ENCODE data around the gene IL31RA.

Gene IL31RA

DNA sequence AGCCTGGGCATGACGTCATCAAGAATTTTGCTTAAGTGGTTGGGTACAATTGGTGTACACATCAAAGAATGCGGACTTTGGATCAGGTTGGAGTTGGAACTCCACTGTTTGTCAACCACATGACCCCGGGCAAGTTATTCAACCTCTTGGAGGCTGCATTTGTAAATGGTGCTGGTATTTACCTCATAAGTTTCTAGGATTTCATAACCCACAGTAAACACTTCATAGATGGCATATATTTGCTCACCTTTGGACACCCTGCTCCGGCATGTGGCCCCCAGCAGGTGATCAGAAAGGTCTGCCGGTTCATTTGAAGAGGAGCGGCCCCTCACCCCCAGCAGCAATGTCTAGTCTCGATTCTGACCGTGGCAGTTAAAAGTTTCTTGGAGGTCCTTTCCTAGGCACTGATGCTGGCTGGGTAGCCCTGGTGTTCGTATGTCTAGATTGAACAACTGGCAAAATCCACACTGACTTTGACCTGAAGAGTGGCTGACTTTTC is 83.0 kb downstream of the IL31RA start:
- no peaks in the 10 kb centered on the region for H3K27me3 ChIP-seq (ENCODE audit: insufficient read depth, low read length, poor library complexity)
- H3K4me3 ChIP-seq (ENCODE audit: low read depth in 1 of 2, low read length in 2 of 2) = no peak overlapping the region
- no peak overlapping the region for H3K4me2 ChIP-seq (ENCODE audit: insufficient read depth, low read length)
- no peak for TF ChIP-seq EZH2 (IDR thresholded peaks at IDR 0.05; ENCODE audit: borderline replicate concordance, low read depth, low read length, severe bottlenecking)
- TF ChIP-seq, protein P1, sequence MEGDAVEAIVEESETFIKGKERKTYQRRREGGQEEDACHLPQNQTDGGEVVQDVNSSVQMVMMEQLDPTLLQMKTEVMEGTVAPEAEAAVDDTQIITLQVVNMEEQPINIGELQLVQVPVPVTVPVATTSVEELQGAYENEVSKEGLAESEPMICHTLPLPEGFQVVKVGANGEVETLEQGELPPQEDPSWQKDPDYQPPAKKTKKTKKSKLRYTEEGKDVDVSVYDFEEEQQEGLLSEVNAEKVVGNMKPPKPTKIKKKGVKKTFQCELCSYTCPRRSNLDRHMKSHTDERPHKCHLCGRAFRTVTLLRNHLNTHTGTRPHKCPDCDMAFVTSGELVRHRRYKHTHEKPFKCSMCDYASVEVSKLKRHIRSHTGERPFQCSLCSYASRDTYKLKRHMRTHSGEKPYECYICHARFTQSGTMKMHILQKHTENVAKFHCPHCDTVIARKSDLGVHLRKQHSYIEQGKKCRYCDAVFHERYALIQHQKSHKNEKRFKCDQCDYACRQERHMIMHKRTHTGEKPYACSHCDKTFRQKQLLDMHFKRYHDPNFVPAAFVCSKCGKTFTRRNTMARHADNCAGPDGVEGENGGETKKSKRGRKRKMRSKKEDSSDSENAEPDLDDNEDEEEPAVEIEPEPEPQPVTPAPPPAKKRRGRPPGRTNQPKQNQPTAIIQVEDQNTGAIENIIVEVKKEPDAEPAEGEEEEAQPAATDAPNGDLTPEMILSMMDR (IDR thresholded peaks at IDR 0.05; ENCODE audit: borderline replicate concordance, extremely low read depth, low read length, poor library complexity, severe bottlenecking) = no peak
- no peaks in the 10 kb centered on the region for H3K79me2 ChIP-seq (ENCODE audit: insufficient read depth, low read length)
- no peak for DNase-seq
- no peak overlapping the region for H2AFZ ChIP-seq (ENCODE audit: low read depth, low read length)
- no peaks in the 10 kb centered on the region for H3K36me3 ChIP-seq (ENCODE audit: insufficient read depth, low read length)
- no peak overlapping the region for H3K27ac ChIP-seq (ENCODE audit: low read length)
- H3K4me1 ChIP-seq (ENCODE audit: insufficient read depth, low read length) = no peaks in the 10 kb centered on the region
- no peak overlapping the region for H3K9ac ChIP-seq (ENCODE audit: low read depth, low read length)
- no peak for ATAC-seq (ENCODE audit: insufficient read depth, low read depth)
- no peaks in the 10 kb centered on the region for H3K9me3 ChIP-seq (ENCODE audit: insufficient read depth, low read length, severe bottlenecking)
- H4K20me1 ChIP-seq (ENCODE audit: insufficient read depth, low read length) = no peaks in the 10 kb centered on the region

DNA sequence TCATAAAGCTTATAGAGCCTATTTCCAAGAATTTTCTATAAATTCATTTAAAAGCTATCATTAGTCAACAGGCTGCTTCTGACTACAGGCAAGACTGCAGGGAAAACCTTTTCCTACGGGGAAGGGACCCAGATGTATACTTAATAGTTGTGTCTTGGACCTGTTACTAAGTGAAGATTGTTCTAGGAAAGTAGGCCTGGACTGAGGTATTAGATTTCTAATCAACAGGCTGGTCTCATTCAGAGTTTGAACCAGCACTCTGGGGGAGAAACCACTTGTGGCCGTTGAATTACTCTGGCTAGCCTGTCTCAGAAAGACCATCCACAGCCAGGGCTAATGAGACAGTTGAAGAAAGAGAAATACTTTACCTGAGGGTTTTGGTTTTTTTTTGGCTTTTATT is 83.6 kb downstream of the IL31RA start:
- H3K9me3 ChIP-seq (ENCODE audit: insufficient read depth, low read length, severe bottlenecking) = no peaks in the 10 kb centered on the region
- ATAC-seq (ENCODE audit: insufficient read depth, low read depth) (no peak), DNase-seq (no peak)
- H3K27ac ChIP-seq (ENCODE audit: low read length) = no peak overlapping the region
- H4K20me1 ChIP-seq (ENCODE audit: insufficient read depth, low read length) = no peaks in the 10 kb centered on the region
- no peak overlapping the region for H3K4me2 ChIP-seq (ENCODE audit: insufficient read depth, low read length)
- H3K36me3 ChIP-seq (ENCODE audit: insufficient read depth, low read length) = no peaks in the 10 kb centered on the region
- no peaks in the 10 kb centered on the region for H3K4me1 ChIP-seq (ENCODE audit: insufficient read depth, low read length)
- no peak overlapping the region for H2AFZ ChIP-seq (ENCODE audit: low read depth, low read length)
- H3K4me3 ChIP-seq (ENCODE audit: low read depth in 1 of 2, low read length in 2 of 2) = no peak overlapping the region
- no peak for TF ChIP-seq EZH2 (IDR thresholded peaks at IDR 0.05; ENCODE audit: borderline replicate concordance, low read depth, low read length, severe bottlenecking)
- TF ChIP-seq, protein P1 (IDR thresholded peaks at IDR 0.05; ENCODE audit: borderline replicate concordance, extremely low read depth, low read length, poor library complexity, severe bottlenecking) = no peak
- no peaks in the 10 kb centered on the region for H3K79me2 ChIP-seq (ENCODE audit: insufficient read depth, low read length)
- no peaks in the 10 kb centered on the region for H3K27me3 ChIP-seq (ENCODE audit: insufficient read depth, low read length, poor library complexity)
- no peak overlapping the region for H3K9ac ChIP-seq (ENCODE audit: low read depth, low read length)

DNA sequence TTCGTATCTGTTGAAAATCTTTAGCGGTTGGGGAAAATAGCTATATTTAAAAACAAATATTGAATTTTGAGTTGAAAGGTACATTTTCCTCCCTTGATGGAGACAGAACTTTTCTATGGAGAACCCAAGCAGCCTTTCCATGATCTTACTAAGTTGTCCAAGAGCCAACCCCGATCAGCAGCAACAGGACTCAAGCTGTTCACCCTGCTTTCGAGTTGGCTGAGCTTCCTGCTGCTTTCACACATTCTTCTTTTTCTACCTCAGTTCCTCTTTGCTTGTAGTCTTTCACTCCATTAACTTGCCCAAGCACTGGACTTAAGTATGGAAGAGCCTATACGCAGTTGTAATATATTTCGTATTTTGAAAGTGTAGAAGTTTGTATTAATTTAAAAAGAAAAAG is 84.2 kb downstream of the IL31RA start:
- Histone ChIP-seq H3K9me3 (ENCODE audit: insufficient read depth, low read length, severe bottlenecking) (no peaks in the 10 kb centered on the region), H2AFZ (ENCODE audit: low read depth, low read length) (no peak overlapping the region), H4K20me1 (ENCODE audit: insufficient read depth, low read length) (no peaks in the 10 kb centered on the region), H3K27ac (ENCODE audit: low read length) (no peak overlapping the region), H3K4me2 (ENCODE audit: insufficient read depth, low read length) (no peak overlapping the region), H3K4me1 (ENCODE audit: insufficient read depth, low read length) (no peaks in the 10 kb centered on the region), H3K36me3 (ENCODE audit: insufficient read depth, low read length) (no peaks in the 10 kb centered on the region), H3K4me3 (ENCODE audit: low read depth in 1 of 2, low read length in 2 of 2) (no peak overlapping the region), H3K9ac (ENCODE audit: low read depth, low read length) (no peak overlapping the region), H3K79me2 (ENCODE audit: insufficient read depth, low read length) (no peaks in the 10 kb centered on the region), H3K27me3 (ENCODE audit: insufficient read depth, low read length, poor library complexity) (no peaks in the 10 kb centered on the region)
- DNase-seq (no peak), ATAC-seq (ENCODE audit: insufficient read depth, low read depth) (no peak)
- TF ChIP-seq, protein P1 (IDR thresholded peaks at IDR 0.05; ENCODE audit: borderline replicate concordance, extremely low read depth, low read length, poor library complexity, severe bottlenecking) = no peak
- TF ChIP-seq EZH2 (IDR thresholded peaks at IDR 0.05; ENCODE audit: borderline replicate concordance, low read depth, low read length, severe bottlenecking) = no peak

All from DND-41 (cell line).